Cardiac fibroblast (primary cell): ENCODE measurements around the gene TOR1B.

Experiments used
- DNase-seq, 2 donors: peaks; one replicate each; pipeline versions ENCODE4 v3.0.0 to v3.0.0-alpha.2; 2010; ENCODE audit warnings: low read depth in 2 of 2
- H3K4me3 ChIP-seq, 2 donors: replicated peaks in 1 of 2; 1 replicate in 1 of 2; 2 replicates in 1 of 2; pipeline ENCODE4 v1.5.1; 2011; ENCODE audit warnings: low read depth in 2 of 2, low read length in 2 of 2, mild to moderate bottlenecking in 2 of 2, moderate library complexity in 1 of 2
- TF ChIP-seq, protein P1 (sequence below): IDR thresholded peaks from one replicate; pipeline ENCODE4 v1.5.1; 2011; ENCODE audit warnings: low read depth, mild to moderate bottlenecking, low read length, inconsistent platforms

TOR1B gene

DNA sequence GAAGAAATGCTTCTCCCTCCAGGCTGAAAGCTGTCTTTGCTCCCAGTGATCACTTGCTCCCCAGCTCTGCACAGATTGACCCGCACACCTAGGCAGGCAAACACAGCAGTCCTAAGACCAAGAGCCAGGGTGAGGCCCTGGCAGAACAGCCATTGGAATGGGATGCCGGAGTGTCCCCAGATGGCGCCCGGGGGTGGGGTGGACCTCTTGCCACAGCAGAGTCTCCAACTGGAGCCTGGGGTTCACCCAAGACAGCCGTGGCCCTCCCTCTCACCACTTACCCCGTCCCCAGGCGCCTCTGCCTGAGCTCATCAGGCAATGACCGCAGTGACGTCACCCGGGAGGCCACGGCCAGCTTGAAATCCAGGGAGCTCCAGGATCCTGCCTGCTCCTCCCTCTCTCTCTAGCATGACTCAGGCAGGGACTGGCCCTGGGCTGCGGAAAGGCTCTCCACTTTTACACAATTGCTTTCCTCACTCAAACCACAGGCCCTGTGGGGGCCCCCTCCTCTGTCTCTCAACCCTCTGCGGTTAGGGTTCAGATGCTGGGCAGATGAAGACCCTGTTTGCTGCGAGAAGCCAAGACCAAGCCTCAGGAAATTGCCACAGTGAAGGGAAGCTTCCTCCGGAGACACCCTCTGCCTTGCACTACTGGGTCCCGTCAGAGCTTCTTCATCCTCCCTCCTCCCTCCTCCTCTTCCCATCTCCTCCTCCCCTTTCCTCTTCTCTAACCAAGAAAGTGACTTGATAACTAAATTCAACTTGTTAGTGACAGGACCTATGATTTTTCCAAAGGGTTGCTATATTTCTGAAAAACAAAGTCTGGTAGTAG lies 25.8 kb upstream of the TOR1B start:
- H3K4me3 ChIP-seq, result peak overlapping the region in 1 of 2 donors; percentile 11
- DNase-seq, result peak; percentile 99
- TF ChIP-seq, protein P1, sequence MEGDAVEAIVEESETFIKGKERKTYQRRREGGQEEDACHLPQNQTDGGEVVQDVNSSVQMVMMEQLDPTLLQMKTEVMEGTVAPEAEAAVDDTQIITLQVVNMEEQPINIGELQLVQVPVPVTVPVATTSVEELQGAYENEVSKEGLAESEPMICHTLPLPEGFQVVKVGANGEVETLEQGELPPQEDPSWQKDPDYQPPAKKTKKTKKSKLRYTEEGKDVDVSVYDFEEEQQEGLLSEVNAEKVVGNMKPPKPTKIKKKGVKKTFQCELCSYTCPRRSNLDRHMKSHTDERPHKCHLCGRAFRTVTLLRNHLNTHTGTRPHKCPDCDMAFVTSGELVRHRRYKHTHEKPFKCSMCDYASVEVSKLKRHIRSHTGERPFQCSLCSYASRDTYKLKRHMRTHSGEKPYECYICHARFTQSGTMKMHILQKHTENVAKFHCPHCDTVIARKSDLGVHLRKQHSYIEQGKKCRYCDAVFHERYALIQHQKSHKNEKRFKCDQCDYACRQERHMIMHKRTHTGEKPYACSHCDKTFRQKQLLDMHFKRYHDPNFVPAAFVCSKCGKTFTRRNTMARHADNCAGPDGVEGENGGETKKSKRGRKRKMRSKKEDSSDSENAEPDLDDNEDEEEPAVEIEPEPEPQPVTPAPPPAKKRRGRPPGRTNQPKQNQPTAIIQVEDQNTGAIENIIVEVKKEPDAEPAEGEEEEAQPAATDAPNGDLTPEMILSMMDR, result no peak

DNA sequence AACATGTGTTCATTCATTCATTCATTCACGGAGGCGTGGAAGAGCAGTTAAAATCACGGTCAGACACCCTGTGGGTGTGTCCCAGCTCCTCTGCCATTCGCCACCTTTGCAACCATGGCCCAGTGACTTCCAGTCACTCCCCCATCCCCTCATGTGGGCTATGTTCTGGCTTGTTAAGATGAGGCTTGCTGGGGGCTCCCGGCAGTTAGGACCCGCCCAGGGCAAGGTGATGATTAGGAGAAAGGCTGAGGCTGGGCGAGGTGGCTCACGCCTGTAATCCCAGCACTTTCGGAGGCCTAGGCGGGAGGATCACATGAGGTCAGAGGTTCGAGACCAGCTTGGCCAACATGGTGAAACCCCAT lies 25.2 kb upstream of the TOR1B start:
- no peak for DNase-seq
- TF ChIP-seq, protein P1, result no peak
- no peak overlapping the region for H3K4me3 ChIP-seq

DNA sequence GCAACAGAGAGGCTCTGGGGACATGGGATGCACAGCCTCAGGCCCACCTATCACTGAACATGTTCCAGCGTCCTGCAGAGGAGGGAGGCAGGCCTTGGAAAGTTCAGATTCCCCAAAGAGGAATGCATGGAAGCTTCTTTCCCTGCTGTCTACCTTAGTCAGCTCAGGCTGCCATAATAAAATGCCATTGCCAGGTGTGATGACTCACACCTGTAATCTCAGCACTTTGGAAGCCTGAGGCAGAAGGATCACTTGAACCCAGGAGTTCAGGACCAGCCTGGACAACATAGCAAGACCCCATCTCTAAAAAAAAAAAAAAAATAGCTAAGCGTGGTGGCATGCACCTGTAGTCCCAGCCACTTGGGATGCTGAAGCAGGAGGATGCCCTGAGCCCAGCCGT lies 24.5 kb upstream of the TOR1B start:
- no peak for DNase-seq
- no peak overlapping the region for H3K4me3 ChIP-seq
- TF ChIP-seq, protein P1, result no peak

DNA sequence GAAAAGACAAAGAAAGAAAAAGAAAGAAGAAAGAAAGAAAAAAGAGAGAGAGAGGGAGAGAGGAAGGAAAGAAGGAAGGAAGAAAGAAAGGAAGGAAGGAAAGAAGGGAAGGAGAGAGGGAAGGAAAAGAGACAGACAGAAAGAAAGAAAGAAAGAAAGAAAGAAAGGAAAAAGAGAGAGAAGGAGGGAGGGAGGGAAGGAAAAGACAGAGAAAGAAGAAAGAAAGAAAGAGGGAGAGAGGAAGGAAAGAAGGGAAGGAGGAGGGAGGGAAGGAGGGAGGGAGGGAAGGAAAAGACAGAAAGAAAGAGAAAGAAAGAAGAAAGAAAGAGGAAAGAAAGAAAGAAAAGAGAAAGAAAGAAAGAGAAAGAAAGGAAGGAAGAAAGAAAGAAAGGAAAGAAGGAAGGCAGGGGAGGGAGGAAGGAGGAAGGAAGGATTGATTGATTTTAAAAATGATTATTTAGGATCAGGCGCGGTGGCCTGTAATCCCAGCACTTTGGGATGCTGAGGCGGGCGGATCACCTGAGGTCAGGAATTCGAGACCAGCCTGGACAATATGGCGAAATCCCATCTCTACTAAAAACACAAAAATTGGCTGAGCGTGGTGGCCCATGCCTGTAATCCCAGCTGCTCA lies 23.3 kb upstream of the TOR1B start:
- no peak overlapping the region for H3K4me3 ChIP-seq
- DNase-seq, result no peak
- TF ChIP-seq, protein P1, result no peak

DNA sequence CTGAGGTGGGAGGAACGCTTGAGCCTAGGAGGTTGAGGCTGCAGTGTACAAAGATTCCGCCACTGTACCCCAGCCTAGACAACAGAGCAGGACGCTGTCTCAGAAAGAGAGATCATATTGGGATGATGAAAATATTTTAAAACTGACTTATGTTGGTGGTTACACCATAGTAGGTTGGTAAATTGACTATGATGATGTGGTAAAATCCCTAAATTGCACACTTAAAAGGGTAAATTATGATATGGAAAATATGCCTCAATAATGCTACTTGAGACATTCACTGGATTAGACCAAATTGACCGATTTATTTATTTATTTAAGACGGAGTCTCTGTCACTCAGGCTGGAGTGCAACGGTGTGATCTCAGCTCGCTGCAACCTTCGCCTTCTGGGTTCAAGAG lies 21.9 kb upstream of the TOR1B start:
- H3K4me3 ChIP-seq, result no peak overlapping the region
- no peak for DNase-seq
- TF ChIP-seq, protein P1, result no peak

DNA sequence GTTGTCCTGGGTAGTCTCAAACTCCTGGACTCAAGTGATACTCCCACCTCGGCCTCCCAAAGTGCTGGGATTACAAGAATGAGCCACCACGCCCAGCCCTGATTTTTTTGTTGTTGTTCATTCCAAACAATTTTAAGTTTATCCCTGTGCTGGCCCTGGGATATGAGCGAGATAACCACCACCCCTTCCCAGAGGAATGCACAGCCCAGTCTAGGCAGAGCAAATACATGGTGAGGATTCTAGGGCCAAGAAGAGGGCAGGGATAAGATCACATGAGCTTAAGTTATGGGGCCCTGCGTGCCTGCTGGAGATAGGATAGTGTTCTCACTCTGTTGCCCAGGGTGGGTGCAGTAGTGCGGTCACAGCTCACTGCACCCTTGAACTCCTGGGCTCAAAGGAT lies 21.0 kb upstream of the TOR1B start:
- TF ChIP-seq, protein P1, result no peak
- no peak overlapping the region for H3K4me3 ChIP-seq
- peak in 1 of 2 donors; percentile 59 for DNase-seq
